ENCODE data around the gene GOSR1. TPM values are rescaled to one million over a fixed set of nuclear protein-coding genes. Genes with fewer than 3 reads are reported as not detected.

GOSR1 gene
- total RNA-seq, 4 donors from 2014 or later, result 9.4 to 69.7 (median 45.3) TPM

DNA sequence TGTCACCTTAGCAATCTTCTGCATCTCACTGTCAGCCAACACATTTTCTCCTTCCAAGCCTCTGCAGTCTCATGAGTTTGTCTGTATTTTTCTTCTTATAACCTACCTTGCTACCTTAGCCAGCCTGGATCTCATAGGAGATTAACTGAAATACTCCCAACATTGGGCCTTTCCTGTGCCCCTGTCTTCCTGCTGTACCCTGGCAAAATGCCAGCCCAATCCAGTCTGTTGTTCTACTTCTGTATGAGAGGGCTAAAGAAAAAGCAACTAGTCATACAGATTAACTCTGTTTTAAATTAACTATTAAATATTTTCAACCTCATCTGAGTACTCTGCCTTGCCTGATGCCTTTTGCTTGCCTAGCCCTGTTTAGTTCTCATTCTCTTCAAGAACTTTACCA is 18.4 kb downstream of the GOSR1 start:
- Histone ChIP-seq H3K4me1 (no peaks in the 10 kb centered on the region), H3K36me3 (no peaks in the 10 kb centered on the region), H3K4me3 (no peak overlapping the region), H3K27me3 (no peaks in the 10 kb centered on the region), H3K27ac (no peak overlapping the region), H3K9me3 (no peaks in the 10 kb centered on the region)
- TF ChIP-seq, protein P1, sequence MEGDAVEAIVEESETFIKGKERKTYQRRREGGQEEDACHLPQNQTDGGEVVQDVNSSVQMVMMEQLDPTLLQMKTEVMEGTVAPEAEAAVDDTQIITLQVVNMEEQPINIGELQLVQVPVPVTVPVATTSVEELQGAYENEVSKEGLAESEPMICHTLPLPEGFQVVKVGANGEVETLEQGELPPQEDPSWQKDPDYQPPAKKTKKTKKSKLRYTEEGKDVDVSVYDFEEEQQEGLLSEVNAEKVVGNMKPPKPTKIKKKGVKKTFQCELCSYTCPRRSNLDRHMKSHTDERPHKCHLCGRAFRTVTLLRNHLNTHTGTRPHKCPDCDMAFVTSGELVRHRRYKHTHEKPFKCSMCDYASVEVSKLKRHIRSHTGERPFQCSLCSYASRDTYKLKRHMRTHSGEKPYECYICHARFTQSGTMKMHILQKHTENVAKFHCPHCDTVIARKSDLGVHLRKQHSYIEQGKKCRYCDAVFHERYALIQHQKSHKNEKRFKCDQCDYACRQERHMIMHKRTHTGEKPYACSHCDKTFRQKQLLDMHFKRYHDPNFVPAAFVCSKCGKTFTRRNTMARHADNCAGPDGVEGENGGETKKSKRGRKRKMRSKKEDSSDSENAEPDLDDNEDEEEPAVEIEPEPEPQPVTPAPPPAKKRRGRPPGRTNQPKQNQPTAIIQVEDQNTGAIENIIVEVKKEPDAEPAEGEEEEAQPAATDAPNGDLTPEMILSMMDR (IDR thresholded peaks at IDR 0.05), result no peak
- no peak for TF ChIP-seq POLR2A (IDR thresholded peaks at IDR 0.05)
- intact Hi-C loops (cut with DNase I; ENCODE audit: low total_unique reads), result no loop called here
- DNase-seq, result no peak

DNA sequence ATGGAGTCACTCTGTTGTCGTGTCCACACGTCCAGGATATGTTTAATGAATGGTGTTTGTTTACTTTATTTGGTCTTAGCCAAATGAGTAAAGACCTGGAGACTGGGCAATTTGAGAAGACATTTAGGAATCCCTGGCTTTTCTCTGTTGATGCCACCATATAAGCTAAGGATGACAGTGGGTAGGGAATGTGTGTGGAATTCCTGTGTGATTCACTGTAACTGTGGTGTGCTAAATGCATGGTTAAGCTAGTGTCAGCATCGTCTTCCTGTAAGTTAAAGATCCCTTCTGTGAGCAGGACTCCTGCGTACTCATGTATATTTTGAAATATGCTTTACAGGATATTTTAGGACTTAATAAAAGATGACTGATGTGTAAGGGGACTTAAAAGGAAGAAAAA is 26.4 kb downstream of the GOSR1 start:
- H3K27ac ChIP-seq, result no peak overlapping the region
- no peaks in the 10 kb centered on the region for H3K4me1 ChIP-seq
- intact Hi-C loops (cut with DNase I; ENCODE audit: low total_unique reads), result no loop called here
- no peaks in the 10 kb centered on the region for H3K36me3 ChIP-seq
- no peak for DNase-seq
- H3K4me3 ChIP-seq, result no peak overlapping the region
- no peaks in the 10 kb centered on the region for H3K9me3 ChIP-seq
- H3K27me3 ChIP-seq, result no peaks in the 10 kb centered on the region
- TF ChIP-seq, protein P1 (IDR thresholded peaks at IDR 0.05), result no peak

DNA sequence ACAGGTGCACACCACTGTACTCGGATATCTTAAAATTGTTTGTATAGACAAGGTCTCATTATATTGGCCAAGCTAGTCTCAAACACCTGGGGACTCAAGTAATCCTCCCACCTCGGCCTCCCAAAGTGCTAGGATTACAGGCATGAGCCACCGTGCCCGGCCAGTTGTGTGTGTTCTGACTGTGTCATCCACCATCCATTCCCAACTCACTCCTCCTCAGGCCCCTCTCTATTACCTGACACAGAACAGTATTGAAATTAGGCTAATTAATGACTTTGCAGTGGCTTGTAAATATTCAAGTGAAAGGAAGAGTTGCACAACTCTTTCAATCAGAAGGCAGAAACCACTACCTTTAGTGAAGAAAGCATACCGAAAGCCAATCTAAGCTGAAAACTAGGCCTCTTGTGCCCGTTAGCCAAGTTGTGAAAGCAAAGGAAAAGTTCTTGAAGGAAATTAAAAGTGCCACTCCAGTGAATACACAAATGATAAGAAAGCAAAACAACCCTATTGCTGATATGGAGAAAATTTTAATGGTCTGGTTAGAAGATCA is 28.7 kb downstream of the GOSR1 start:
- intact Hi-C loops (cut with DNase I; ENCODE audit: low total_unique reads), result no loop called here
- Histone ChIP-seq H3K4me3 (no peak overlapping the region), H3K27me3 (no peaks in the 10 kb centered on the region), H3K4me1 (no peaks in the 10 kb centered on the region), H3K9me3 (no peaks in the 10 kb centered on the region), H3K36me3 (no peaks in the 10 kb centered on the region), H3K27ac (no peak overlapping the region)
- TF ChIP-seq POLR2A (IDR thresholded peaks at IDR 0.05), result no peak
- TF ChIP-seq, protein P1 (IDR thresholded peaks at IDR 0.05), result no peak
- no peak for DNase-seq

DNA sequence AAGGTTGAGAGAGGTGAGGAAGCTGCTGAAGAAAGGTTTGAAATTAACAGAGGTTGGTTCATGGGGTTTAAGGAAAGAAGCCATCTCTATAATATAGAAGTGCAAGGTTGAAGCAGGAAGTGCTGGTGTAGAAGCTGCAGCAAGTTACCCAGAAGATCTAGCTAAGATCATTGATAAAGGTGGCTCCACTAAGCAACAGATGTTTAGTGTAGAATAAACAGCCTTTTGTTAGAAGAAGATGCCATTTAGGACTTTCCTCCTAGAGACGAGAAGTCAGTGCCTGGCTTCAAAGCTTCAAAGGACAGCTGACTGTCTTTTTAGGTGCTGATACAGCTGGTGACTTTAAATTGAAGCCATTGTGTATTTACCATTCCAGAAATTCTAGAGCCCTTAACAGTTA is 29.3 kb downstream of the GOSR1 start:
- DNase-seq, result no peak
- Histone ChIP-seq H3K4me3 (no peak overlapping the region), H3K27ac (no peak overlapping the region), H3K9me3 (no peaks in the 10 kb centered on the region), H3K27me3 (no peaks in the 10 kb centered on the region), H3K4me1 (no peaks in the 10 kb centered on the region), H3K36me3 (no peaks in the 10 kb centered on the region)
- no peak for TF ChIP-seq POLR2A (IDR thresholded peaks at IDR 0.05)
- TF ChIP-seq, protein P1 (IDR thresholded peaks at IDR 0.05), result no peak
- intact Hi-C loops (cut with DNase I; ENCODE audit: low total_unique reads), result no loop called here

DNA sequence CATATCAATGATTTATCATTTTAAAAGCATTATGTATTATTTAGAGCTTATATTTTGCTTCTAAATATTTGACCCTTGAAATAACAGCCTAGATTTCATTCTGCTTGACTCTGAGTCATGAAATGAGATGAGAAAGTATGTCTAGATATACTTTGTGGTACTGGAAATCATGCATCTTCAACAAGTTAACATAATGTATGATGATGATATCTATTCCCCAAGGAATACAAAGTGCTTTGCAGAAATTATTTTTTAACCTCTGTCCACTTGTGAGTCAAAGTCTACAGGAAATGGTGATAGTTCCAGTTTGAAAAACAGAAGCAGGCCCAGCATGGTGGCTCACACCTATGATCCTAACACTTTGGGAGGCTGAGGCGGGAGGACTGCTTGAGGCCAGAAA is 36.1 kb downstream of the GOSR1 start:
- Histone ChIP-seq H3K27ac (no peak overlapping the region), H3K9me3 (no peaks in the 10 kb centered on the region), H3K36me3 (no peaks in the 10 kb centered on the region)

More for the DNA sequence above, 36.1 kb downstream of the GOSR1 start:
- Histone ChIP-seq H3K27me3 (no peaks in the 10 kb centered on the region), H3K4me3 (no peak overlapping the region), H3K4me1 (no peaks in the 10 kb centered on the region)
- no peak for DNase-seq
- no peak for TF ChIP-seq POLR2A (IDR thresholded peaks at IDR 0.05)
- TF ChIP-seq, protein P1 (IDR thresholded peaks at IDR 0.05), result no peak
- intact Hi-C loops (cut with DNase I; ENCODE audit: low total_unique reads), result no loop called here
